GM21447 (cell line): Measurements from ENCODE around the gene ZDHHC11B.
"Not testable (repeated sequence)": the region's sequence is repeated elsewhere in the genome, so short reads cannot be mapped to it uniquely, and the experiment has no call there.

ENCODE experiments used
- ATAC-seq: cut with Tn5 transposase; IDR thresholded peaks from one replicate; pipeline ENCODE4 v1.9.1; 2021; ENCODE audit not compliant: unreplicated experiment

ZDHHC11B gene

GRCh38 chr5:756865-757345 lies 27.6 kb downstream of the ZDHHC11B start:
- no peak for ATAC-seq

GRCh38 chr5:756171-756570 lies 28.4 kb downstream of the ZDHHC11B start:
- ATAC-seq, result no peak

- not testable (repeated sequence) for ATAC-seq
Observed at GRCh38 chr5:754143-754632, 30.3 kb downstream of the ZDHHC11B start.

- not testable (repeated sequence) for ATAC-seq
Observed at GRCh38 chr5:753567-754142, 30.9 kb downstream of the ZDHHC11B start.

- ATAC-seq, result not testable (repeated sequence)
Observed at GRCh38 chr5:752532-753115, 31.9 kb downstream of the ZDHHC11B start.

GRCh38 chr5:751992-752391 lies 32.5 kb downstream of the ZDHHC11B start:
- not testable (repeated sequence) for ATAC-seq

- ATAC-seq, result no peak
Observed at GRCh38 chr5:751496-751895, 33.0 kb downstream of the ZDHHC11B start.

GRCh38 chr5:750226-750625 lies 34.3 kb downstream of the ZDHHC11B start:
- not testable (repeated sequence) for ATAC-seq

- ATAC-seq, result no peak
Observed at GRCh38 chr5:749101-749670, 35.3 kb downstream of the ZDHHC11B start.

- ATAC-seq, result not testable (repeated sequence)
Observed at GRCh38 chr5:748011-748980, 36.2 kb downstream of the ZDHHC11B start.

GRCh38 chr5:747303-747844 lies 37.2 kb downstream of the ZDHHC11B start:
- ATAC-seq, result not testable (repeated sequence)

GRCh38 chr5:746258-746761 lies 38.2 kb downstream of the ZDHHC11B start:
- ATAC-seq, result no peak

GRCh38 chr5:745272-746142 lies 39.0 kb downstream of the ZDHHC11B start:
- ATAC-seq, result not testable (repeated sequence)

GRCh38 chr5:743696-744404 lies 40.7 kb downstream of the ZDHHC11B start:
- not testable (repeated sequence) for ATAC-seq

GRCh38 chr5:742276-742675 lies 42.3 kb downstream of the ZDHHC11B start:
- not testable (repeated sequence) for ATAC-seq

GRCh38 chr5:734145-734544 lies 50.4 kb downstream of the ZDHHC11B start:
- ATAC-seq, result not testable (repeated sequence)

- ATAC-seq, result not testable (repeated sequence)
Observed at GRCh38 chr5:732754-733454, 51.6 kb downstream of the ZDHHC11B start.

- ATAC-seq, result not testable (repeated sequence)
Observed at GRCh38 chr5:729225-729624, 55.3 kb downstream of the ZDHHC11B start.
